IMR-90 (cell line): Measurements from ENCODE around the gene FAM124A. TPM values are rescaled to one million over a fixed set of nuclear protein-coding genes. Genes with fewer than 3 reads are reported as not detected.

Experiments
- ATAC-seq: fragments of 200-7000 bp; cut with Tn5 transposase; 2 replicates; pipeline ENCODE4 v1.9.1; 2020; ENCODE audit warnings: low read depth, mild to moderate bottlenecking, moderate library complexity
- BruUV-seq: library from RNA; stranded (reverse); fragments of 400-500 nt; replicated peaks from 2 replicates; lab custom pipeline; 2021; lab: Mats Ljungman, UMichigan
- CTCF ChIA-PET: fragments of 300-600 bp; formaldehyde crosslinking; extraction: SDS; loops from one replicate; lab custom pipeline; 2021; ENCODE audit warnings: antibody characterized with exemption; lab: Yijun Ruan, JAX
- POLR2A ChIA-PET: fragments of 300-600 bp; sonication (Branson Sonifier 250); formaldehyde crosslinking; loops from one replicate; lab custom pipeline; 2022; ENCODE audit warnings: antibody characterized with exemption; ENCODE audit not compliant: unreplicated experiment; lab: Charles Lee
- DNase-seq: peaks from one replicate; pipeline ENCODE4 v3.0.0; 2013
- H2AFZ ChIP-seq: replicated peaks from 2 replicates; pipeline ENCODE3; 2013; ENCODE audit warnings: low read length, mild to moderate bottlenecking; ENCODE audit not compliant: poor library complexity
- H2AK5ac ChIP-seq: 2 replicates; pipeline ENCODE4 v1.6.1; 2013; ENCODE audit warnings: low read depth, low read length, inconsistent platforms
- H2AK9ac ChIP-seq: replicated peaks from 2 replicates; pipeline ENCODE3; 2013; ENCODE audit warnings: mild to moderate bottlenecking, low read depth, low read length, moderate library complexity; ENCODE audit not compliant: poor library complexity
- H2BK120ac ChIP-seq: 2 replicates; pipeline ENCODE4 v1.6.1; 2013; ENCODE audit warnings: low read depth, low read length, inconsistent platforms
- H2BK15ac ChIP-seq: 3 replicates; pipeline ENCODE4 v1.6.1; 2013; ENCODE audit warnings: low read depth, low read length, inconsistent platforms
- H2BK20ac ChIP-seq: 2 replicates; pipeline ENCODE4 v1.6.1; 2013; ENCODE audit warnings: low read depth, mild to moderate bottlenecking, inconsistent platforms, low read length, moderate library complexity
- H2BK5ac ChIP-seq: 2 replicates; pipeline ENCODE4 v1.6.1; 2013; ENCODE audit warnings: mild to moderate bottlenecking, low read depth, low read length, inconsistent platforms; ENCODE audit not compliant: poor library complexity, severe bottlenecking
- H3K14ac ChIP-seq: replicated peaks from 2 replicates; pipeline ENCODE4 v1.6.1; 2013; ENCODE audit warnings: low read depth, low read length, inconsistent platforms
- H3K18ac ChIP-seq: 2 replicates; pipeline ENCODE4 v1.6.1; 2013; ENCODE audit warnings: low read depth, low read length, control low read depth
- H3K23ac ChIP-seq: 2 replicates; pipeline ENCODE4 v1.6.1; 2013; ENCODE audit warnings: low read depth, low read length, inconsistent platforms
- H3K27ac ChIP-seq: 2 replicates; pipeline ENCODE4 v1.5.1; 2013; ENCODE audit warnings: mild to moderate bottlenecking, control low read depth, low read length; ENCODE audit not compliant: insufficient read depth
- H3K27me3 ChIP-seq: 2 replicates; pipeline ENCODE4 v1.6.1; 2013; ENCODE audit warnings: low read length; ENCODE audit not compliant: control insufficient read depth, insufficient read depth
- H3K36me3 ChIP-seq: 2 replicates; pipeline ENCODE4 v1.6.1; 2013; ENCODE audit warnings: low read length, mixed read lengths; ENCODE audit not compliant: control insufficient read depth, insufficient read depth
- H3K4ac ChIP-seq: 2 replicates; pipeline ENCODE4 v1.6.1; 2013; ENCODE audit warnings: low read depth, low read length, inconsistent platforms
- H3K4me1 ChIP-seq: 2 replicates; pipeline ENCODE4 v1.6.1; 2013; ENCODE audit warnings: low read length, mixed read lengths; ENCODE audit not compliant: control insufficient read depth, insufficient read depth
- H3K4me2 ChIP-seq: 2 replicates; pipeline ENCODE4 v1.6.1; 2013; ENCODE audit warnings: low read depth, mild to moderate bottlenecking, control low read depth, low read length, moderate library complexity
- H3K4me3 ChIP-seq: 2 replicates; pipeline ENCODE4 v1.5.1; 2013; ENCODE audit warnings: low read depth, mild to moderate bottlenecking, control low read depth, low read length, moderate library complexity; ENCODE audit not compliant: insufficient read depth
- H3K56ac ChIP-seq: 2 replicates; pipeline ENCODE4 v1.6.1; 2013; ENCODE audit warnings: low read length, inconsistent platforms; ENCODE audit not compliant: insufficient read depth; ENCODE audit errors: extremely low read depth
- H3K79me1 ChIP-seq, 2 experiments: 2 replicates each; pipeline ENCODE4 v1.6.1; 2013; ENCODE audit warnings: low read length in 2 of 2, inconsistent platforms in 1 of 2, low read depth in 1 of 2
- H3K9ac ChIP-seq: 2 replicates; pipeline ENCODE4 v1.6.1; 2013; ENCODE audit warnings: low read depth, low read length, control low read depth
- H3K9me1 ChIP-seq: 2 replicates; pipeline ENCODE4 v1.6.1; 2013; ENCODE audit warnings: low read length, inconsistent platforms; ENCODE audit not compliant: insufficient read depth
- H3K9me3 ChIP-seq: 2 replicates; pipeline ENCODE4 v1.6.1; 2013; ENCODE audit warnings: low read length; ENCODE audit not compliant: control insufficient read depth, insufficient read depth
- H4K20me1 ChIP-seq: 2 replicates; pipeline ENCODE4 v1.6.1; 2013; ENCODE audit warnings: low read length, inconsistent platforms; ENCODE audit not compliant: insufficient read depth
- H4K5ac ChIP-seq: 2 replicates; pipeline ENCODE4 v1.6.1; 2013; ENCODE audit warnings: mild to moderate bottlenecking, low read depth, low read length, control low read depth
- H4K8ac ChIP-seq, 2 experiments: 2 replicates each; pipeline ENCODE4 v1.6.1; 2013; ENCODE audit warnings: low read depth in 2 of 2, low read length in 2 of 2, control low read depth in 1 of 2, inconsistent platforms in 1 of 2
- H4K91ac ChIP-seq: 2 replicates; pipeline ENCODE4 v1.6.1; 2013; ENCODE audit warnings: low read depth, low read length, inconsistent platforms; ENCODE audit not compliant: insufficient read depth
- CHD1 ChIP-seq: IDR thresholded peaks from 2 replicates; pipeline ENCODE4 v1.6.1; 2012; ENCODE audit warnings: low read depth, low read length, improper control_type of control experiment
- MAZ ChIP-seq: IDR thresholded peaks from 2 replicates; pipeline ENCODE4 v1.6.1; 2012; ENCODE audit warnings: low read depth, mild to moderate bottlenecking, low read length, improper control_type of control experiment, moderate library complexity, borderline replicate concordance
- POLR2A ChIP-seq: IDR thresholded peaks from 2 replicates; pipeline ENCODE4 v1.6.1; 2012; ENCODE audit warnings: mild to moderate bottlenecking, low read depth, low read length
- SMC3 ChIP-seq: fragments of 150-350 bp; IDR thresholded peaks from 2 replicates; pipeline ENCODE4 v1.6.1; 2016; ENCODE audit warnings: low read depth, mild to moderate bottlenecking, antibody characterized with exemption, low read length, moderate library complexity
- WGBS, 2 experiments: methylation state at CpG; one replicate each; pipeline versions ENCODE4 v1.1.5 to v1.1.7; 2013; ENCODE audit warnings: missing lambda C conversion rate in 2 of 2; ENCODE audit not compliant: insufficient read length in 1 of 2; ENCODE audit errors: extremely low coverage in 2 of 2; 5-methylcytosine and 5-hydroxymethylcytosine counted together
- dilution Hi-C: fragments of 300-500 bp; cut with HindIII; formaldehyde crosslinking; loops from one replicate; pipeline ENCODE4 v1.14.3; 2018; ENCODE audit warnings: low sequenced_read_pairs; ENCODE audit not compliant: unreplicated experiment
- in situ Hi-C: fragments of 300-500 bp; cut with MboI; formaldehyde crosslinking; loops from 3 replicates; pipeline ENCODE4 v1.14.3; 2019; ENCODE audit warnings: low sequenced_read_pairs, inconsistent platforms, mixed read lengths
- intact Hi-C: fragments of 100-400 bp; cut with micrococcal nuclease; formaldehyde crosslinking; loops from 2 replicates; pipeline ENCODE4 v1.10.0; 2022
- polyA plus RNA-seq, 3 experiments: library from polyadenylated mRNA; depleted of rRNA; stranded (reverse); fragments of >200 nt; gene quantifications; 2 replicates each; pipeline ENCODE4 v1.2.3, GENCODE V29; 2012; ENCODE audit warnings: low replicate concordance in 1 of 3
- total RNA-seq: library from RNA; depleted of rRNA; stranded (reverse); fragments of >200 nt; gene quantifications from 2 replicates; pipeline ENCODE4 v1.2.3, GENCODE V29; 2012
- TF ChIP-seq, protein P1 (sequence below): fragments of 150-350 bp; IDR thresholded peaks from 2 replicates; pipeline ENCODE4 v1.6.1; 2016; ENCODE audit warnings: low read depth, mild to moderate bottlenecking, low read length, moderate library complexity, borderline replicate concordance

The FAM124A gene
- total and polyA plus RNA-seq, 2 of the 4 experiments (the other 2 are of a cell fraction), result 0.03 TPM; not detected in 1

DNA sequence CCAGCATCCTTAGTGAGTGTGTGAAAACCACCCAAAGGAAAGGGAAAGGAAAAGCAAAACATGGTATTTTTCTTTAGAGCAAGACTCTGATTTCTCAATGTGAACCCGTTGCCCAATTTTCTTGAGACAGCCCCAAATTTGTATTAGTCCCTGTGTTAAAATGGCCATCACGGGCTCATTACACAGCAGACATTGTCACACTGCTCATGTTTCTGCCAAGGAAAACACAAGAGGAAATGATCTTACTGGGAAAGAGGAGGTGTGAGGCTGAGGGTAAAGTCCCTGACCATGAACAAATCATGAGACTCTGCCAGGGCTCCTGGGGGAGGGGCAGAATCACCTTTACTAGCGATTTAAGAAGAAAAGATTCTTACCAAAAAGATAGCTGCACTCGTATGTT is 54.4 kb downstream of the FAM124A start:
- intact Hi-C loops, result no loop called here
- no peak overlapping the region for H2BK15ac ChIP-seq

More for the DNA sequence above, 54.4 kb downstream of the FAM124A start:
- no peak overlapping the region for H3K9ac ChIP-seq
- no peaks in the 10 kb centered on the region for H3K9me1 ChIP-seq
- no peak overlapping the region for H3K27ac ChIP-seq
- no peak overlapping the region for H3K4me2 ChIP-seq
- no peak overlapping the region for H2AK9ac ChIP-seq
- dilution Hi-C loops, result no loop called here
- no peak overlapping the region for H3K18ac ChIP-seq
- H4K5ac ChIP-seq, result no peak overlapping the region
- ChIA-PET CTCF (no interaction called here), POLR2A (no interaction called here)
- H3K79me1 ChIP-seq, result no peaks in the 10 kb centered on the region
- H3K9me3 ChIP-seq, result no peaks in the 10 kb centered on the region
- H3K27me3 ChIP-seq, result peaks cover 20% of the 10 kb centered on the region
- no peak overlapping the region for H3K14ac ChIP-seq
- no peak overlapping the region for H3K4ac ChIP-seq
- H3K56ac ChIP-seq, result no peak overlapping the region
- no peak overlapping the region for H2BK20ac ChIP-seq
- DNase-seq, result no peak
- no peaks in the 10 kb centered on the region for H4K20me1 ChIP-seq
- H2AK5ac ChIP-seq, result no peak overlapping the region
- TF ChIP-seq MAZ, result no peak
- no peak for TF ChIP-seq POLR2A
- no peak for TF ChIP-seq CHD1
- no peak for TF ChIP-seq SMC3
- TF ChIP-seq, protein P1, sequence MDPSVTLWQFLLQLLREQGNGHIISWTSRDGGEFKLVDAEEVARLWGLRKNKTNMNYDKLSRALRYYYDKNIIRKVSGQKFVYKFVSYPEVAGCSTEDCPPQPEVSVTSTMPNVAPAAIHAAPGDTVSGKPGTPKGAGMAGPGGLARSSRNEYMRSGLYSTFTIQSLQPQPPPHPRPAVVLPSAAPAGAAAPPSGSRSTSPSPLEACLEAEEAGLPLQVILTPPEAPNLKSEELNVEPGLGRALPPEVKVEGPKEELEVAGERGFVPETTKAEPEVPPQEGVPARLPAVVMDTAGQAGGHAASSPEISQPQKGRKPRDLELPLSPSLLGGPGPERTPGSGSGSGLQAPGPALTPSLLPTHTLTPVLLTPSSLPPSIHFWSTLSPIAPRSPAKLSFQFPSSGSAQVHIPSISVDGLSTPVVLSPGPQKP, result no peak
- 100% methylated on average over 1 of the region's 4 CpGs; no CpG with 5 or more reads in 1 of the 2 experiments for WGBS, 2 experiments
- no peaks in the 10 kb centered on the region for H3K4me1 ChIP-seq
- H4K91ac ChIP-seq, result no peak overlapping the region
- no peak overlapping the region for H2BK120ac ChIP-seq
- no TSS peak for BruUV-seq
- H2BK5ac ChIP-seq, result no peak overlapping the region
- no peaks in the 10 kb centered on the region for H3K36me3 ChIP-seq
- no peak overlapping the region for H4K8ac ChIP-seq
- no peak overlapping the region for H3K23ac ChIP-seq
- no peak overlapping the region for H3K4me3 ChIP-seq
- H2AFZ ChIP-seq, result no peak overlapping the region
- ATAC-seq, result no peak
- in situ Hi-C loops, result no loop called here
